OCI-LY3 (cell line): ENCODE data around the gene ZBTB7C.

Experiments used
- H2AFZ ChIP-seq: fragments of 200-600, 300-600 bp; shearing (Covaris generic); 2 replicates; pipeline ENCODE4 v1.6.0; 2014; ENCODE audit warnings: antibody characterized with exemption, low read depth, low read length
- H3K27ac ChIP-seq: fragments of 200-600, 300-600 bp; sonication (generic); 2 replicates; pipeline ENCODE4 v1.5.1; 2014; ENCODE audit warnings: mild to moderate bottlenecking, low read length, moderate library complexity, mixed read lengths
- H3K27me3 ChIP-seq: fragments of 200-600, 300-600 bp; sonication (generic); 2 replicates; pipeline ENCODE4 v1.6.1; 2014; ENCODE audit warnings: low read depth, low read length, mixed read lengths
- H3K36me3 ChIP-seq: fragments of 200-600, 300-600 bp; sonication (generic); replicated peaks from 2 replicates; pipeline ENCODE3; 2014; ENCODE audit warnings: low read depth, low read length, mixed read lengths
- H3K4me1 ChIP-seq: fragments of 300-600, 200-600 bp; sonication (generic); 2 replicates; pipeline ENCODE4 v1.6.1; 2014; ENCODE audit warnings: low read length, mixed read lengths
- H3K4me2 ChIP-seq: fragments of 200-600, 300-600 bp; sonication (generic); 2 replicates; pipeline ENCODE4 v1.6.1; 2014; ENCODE audit warnings: low read length, mixed read lengths
- H3K4me3 ChIP-seq: fragments of 300-600, 200-600 bp; sonication (generic); 2 replicates; pipeline ENCODE4 v1.5.1; 2014; ENCODE audit warnings: antibody characterized with exemption, mild to moderate bottlenecking, low read length, moderate library complexity
- H3K79me2 ChIP-seq: fragments of 300-600, 200-600 bp; shearing (Covaris generic); 2 replicates; pipeline ENCODE4 v1.6.1; 2014; ENCODE audit warnings: mild to moderate bottlenecking, low read length, mixed read lengths
- H3K9ac ChIP-seq: fragments of 300-600, 200-600 bp; shearing (Covaris generic); 2 replicates; pipeline ENCODE4 v1.6.0; 2014; ENCODE audit warnings: mild to moderate bottlenecking, low read length, moderate library complexity
- H3K9me3 ChIP-seq: fragments of 200-600, 300-600 bp; shearing (Covaris generic); 2 replicates; pipeline ENCODE4 v1.6.1; 2014; ENCODE audit warnings: low read length, mixed read lengths; ENCODE audit not compliant: insufficient read depth
- H4K20me1 ChIP-seq: fragments of 200-600, 300-600 bp; sonication (generic); 2 replicates; pipeline ENCODE4 v1.6.1; 2016; ENCODE audit warnings: low read length, mixed read lengths; ENCODE audit not compliant: insufficient read depth
- CTCF ChIP-seq: fragments of 200-600, 300-600 bp; sonication (generic); IDR thresholded peaks from 2 replicates; pipeline ENCODE4 v1.5.1; 2014; ENCODE audit warnings: antibody characterized with exemption, low read length, low read depth
- EZH2phosphoT487 ChIP-seq: fragments of 200-600 bp; shearing (Covaris generic); IDR thresholded peaks from 2 replicates; pipeline ENCODE4 v1.6.1; 2018; ENCODE audit warnings: antibody characterized with exemption, mixed run types, low read depth

Gene ZBTB7C

DNA sequence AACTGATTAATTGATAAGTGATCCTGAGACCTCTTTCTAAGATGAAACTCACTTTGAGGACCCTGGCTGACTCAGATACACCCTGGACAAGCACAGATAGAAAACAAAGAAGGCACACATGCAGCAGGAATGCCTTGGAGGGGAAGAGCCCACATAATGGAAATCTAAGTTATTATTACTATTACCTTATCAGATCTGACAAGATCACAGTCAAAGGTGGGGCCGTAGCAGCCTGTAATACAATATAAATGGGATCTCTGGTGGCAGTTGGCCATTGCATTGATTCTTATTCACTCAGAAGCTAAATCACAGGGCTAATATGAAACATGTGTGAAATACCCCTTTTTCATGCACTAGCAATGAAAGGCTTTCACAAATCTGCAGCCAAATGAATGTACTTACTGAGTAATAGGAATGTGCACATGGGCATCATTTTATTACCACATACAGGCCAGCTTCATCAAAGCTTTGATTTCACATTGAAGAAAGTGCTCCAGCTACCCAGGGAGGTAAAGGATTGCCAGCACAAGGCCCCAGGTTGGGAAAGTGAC is 84.0 kb downstream of the ZBTB7C start:
- no peak overlapping the region for H2AFZ ChIP-seq

GRCh38 chr18:48324651-48325050 is 84.5 kb downstream of the ZBTB7C start:
- Histone ChIP-seq H2AFZ (no peak overlapping the region), H3K36me3 (no peaks in the 10 kb centered on the region), H3K4me2 (no peak overlapping the region), H3K79me2 (no peaks in the 10 kb centered on the region), H3K4me1 (no peaks in the 10 kb centered on the region), H3K9ac (no peak overlapping the region), H3K27ac (no peak overlapping the region), H3K9me3 (no peaks in the 10 kb centered on the region), H4K20me1 (no peaks in the 10 kb centered on the region), H3K27me3 (peaks cover 3% of the 10 kb centered on the region; the same call in 1 of the 2 replicates), H3K4me3 (no peak overlapping the region)
- TF ChIP-seq EZH2phosphoT487, result no peak
- no peak for TF ChIP-seq CTCF

More for the DNA sequence above, 84.0 kb downstream of the ZBTB7C start:
- Histone ChIP-seq H3K4me1 (no peaks in the 10 kb centered on the region), H4K20me1 (no peaks in the 10 kb centered on the region), H3K27ac (no peak overlapping the region), H3K9ac (no peak overlapping the region), H3K4me3 (no peak overlapping the region), H3K27me3 (peaks cover 7% of the 10 kb centered on the region; the same call in 1 of the 2 replicates), H3K79me2 (no peaks in the 10 kb centered on the region), H3K9me3 (no peaks in the 10 kb centered on the region), H3K36me3 (no peaks in the 10 kb centered on the region), H3K4me2 (no peak overlapping the region)
- TF ChIP-seq CTCF (no peak), EZH2phosphoT487 (no peak)

- TF ChIP-seq EZH2phosphoT487 (no peak), CTCF (no peak)
- H3K4me2 ChIP-seq, result no peak overlapping the region
- no peak overlapping the region for H3K27ac ChIP-seq
- H3K27me3 ChIP-seq, result no peaks in the 10 kb centered on the region
- no peaks in the 10 kb centered on the region for H3K9me3 ChIP-seq
- H3K4me1 ChIP-seq, result no peaks in the 10 kb centered on the region
- no peak overlapping the region for H3K9ac ChIP-seq
- H3K79me2 ChIP-seq, result no peaks in the 10 kb centered on the region
- no peaks in the 10 kb centered on the region for H3K36me3 ChIP-seq
- no peaks in the 10 kb centered on the region for H4K20me1 ChIP-seq
- H3K4me3 ChIP-seq, result no peak overlapping the region
- H2AFZ ChIP-seq, result no peak overlapping the region
Measured at GRCh38 chr18:48323151-48323550, 86.0 kb downstream of the ZBTB7C start.

DNA sequence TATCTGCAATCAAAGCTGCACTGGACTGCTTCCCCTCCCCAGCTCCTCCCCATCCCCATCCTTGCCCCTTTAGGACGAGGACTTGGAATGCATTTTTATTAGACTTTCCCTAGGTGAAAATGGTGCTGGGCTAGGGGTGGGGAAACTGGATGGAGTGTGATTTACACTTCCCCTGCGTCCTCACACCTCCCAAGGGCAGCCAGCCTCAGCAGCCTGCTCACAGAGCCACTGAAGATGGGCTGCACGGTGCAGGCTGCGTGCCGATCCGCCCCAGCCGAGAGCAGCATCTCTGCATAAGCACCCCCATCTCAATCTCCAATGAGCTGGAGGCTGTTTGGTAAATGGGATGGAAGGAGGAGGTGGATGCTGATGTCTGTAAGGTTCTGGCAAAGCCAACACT is 87.6 kb downstream of the ZBTB7C start:
- Histone ChIP-seq H2AFZ (no peak overlapping the region), H3K36me3 (no peaks in the 10 kb centered on the region), H3K9ac (no peak overlapping the region), H3K27ac (no peak overlapping the region), H3K4me3 (no peak overlapping the region), H3K9me3 (no peaks in the 10 kb centered on the region), H4K20me1 (no peaks in the 10 kb centered on the region), H3K4me2 (no peak overlapping the region), H3K79me2 (no peaks in the 10 kb centered on the region), H3K4me1 (no peaks in the 10 kb centered on the region), H3K27me3 (no peaks in the 10 kb centered on the region)
- TF ChIP-seq EZH2phosphoT487 (no peak), CTCF (no peak)
